WTC11 (cell line): ENCODE measurements around the gene PFDN5.

Experiments
- CTCF ChIP-seq: fragments of 200-600 bp; IDR thresholded peaks from 2 replicates; pipeline ENCODE4 v1.8.0; 2022; ENCODE audit warnings: antibody characterized with exemption
- GABPB1 ChIP-seq: sonication (generic); formaldehyde crosslinking; IDR thresholded peaks from 2 replicates; pipeline ENCODE4 v1.8.1; 2023; ENCODE audit warnings: mild to moderate bottlenecking, missing genetic modification reagents
- MAX ChIP-seq: sonication (generic); formaldehyde crosslinking; IDR thresholded peaks from 2 replicates; pipeline ENCODE4 v1.8.0; 2022; ENCODE audit warnings: mild to moderate bottlenecking, missing genetic modification reagents

GRCh38 chr12:53298164-53298563 is 2.8 kb downstream of the PFDN5 start:
- TF ChIP-seq MAX (CRISPR knock-in tag) (no peak), GABPB1 (CRISPR knock-in tag) (no peak), CTCF (no peak)
